ENCODE data around the gene SLC29A4.
"Not testable (repeated sequence)": the region's sequence is repeated elsewhere in the genome, so short reads cannot be mapped to it uniquely, and the experiment has no call there.

Gene SLC29A4

DNA sequence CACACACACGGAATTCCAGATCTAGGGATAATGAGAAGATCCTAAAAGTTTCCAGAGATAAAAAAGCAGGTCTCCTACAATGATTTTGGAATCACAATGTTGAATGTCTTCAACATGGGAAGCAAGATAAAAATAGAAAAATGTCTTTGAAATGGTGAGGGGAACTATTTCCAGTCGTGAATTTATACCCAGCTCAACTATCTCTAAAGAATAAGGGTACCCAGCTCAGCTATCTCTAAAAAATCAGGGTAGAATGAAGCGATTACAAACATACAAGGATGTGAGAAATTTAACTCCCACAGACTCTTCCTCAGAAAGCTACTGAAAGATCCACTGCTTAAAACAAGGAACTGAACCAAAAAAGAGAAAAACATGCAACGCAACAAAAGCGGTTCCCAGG is 35.9 kb downstream of the SLC29A4 start:
- H3K36me3 Mint-ChIP-seq (ENCODE audit: low read depth) = peaks cover 78% of the 10 kb centered on the region
- H3K9me3 Mint-ChIP-seq = peaks cover 14% of the 10 kb centered on the region
- DNase-seq; H3K4me3 Mint-ChIP-seq; H3K27ac Mint-ChIP-seq; H3K4me1 Mint-ChIP-seq (ENCODE audit: low read depth); H3K27me3 Mint-ChIP-seq: not testable (repeated sequence)

- peaks cover 78% of the 10 kb centered on the region for H3K36me3 Mint-ChIP-seq (ENCODE audit: low read depth)
- no peak overlapping the region for H3K27ac Mint-ChIP-seq
Measured at GRCh38 chr7:5320391-5320790, 37.6 kb downstream of the SLC29A4 start.

GRCh38 chr7:5320802-5321396 is 38.2 kb downstream of the SLC29A4 start:
- Mint-ChIP-seq H3K36me3 (ENCODE audit: low read depth) (peaks cover 76% of the 10 kb centered on the region), H3K9me3 (peaks cover 14% of the 10 kb centered on the region), H3K27ac (no peak overlapping the region), H3K27me3 (no peaks in the 10 kb centered on the region), H3K4me3 (no peak overlapping the region), H3K4me1 (ENCODE audit: low read depth) (no peaks in the 10 kb centered on the region)
- DNase-seq = no peak

More at GRCh38 chr7:5320391-5320790, 37.6 kb downstream of the SLC29A4 start:
- H3K4me1 Mint-ChIP-seq (ENCODE audit: low read depth) = no peaks in the 10 kb centered on the region
- DNase-seq = no peak
- no peaks in the 10 kb centered on the region for H3K27me3 Mint-ChIP-seq
- peaks cover 14% of the 10 kb centered on the region for H3K9me3 Mint-ChIP-seq
- H3K4me3 Mint-ChIP-seq = no peak overlapping the region

DNA sequence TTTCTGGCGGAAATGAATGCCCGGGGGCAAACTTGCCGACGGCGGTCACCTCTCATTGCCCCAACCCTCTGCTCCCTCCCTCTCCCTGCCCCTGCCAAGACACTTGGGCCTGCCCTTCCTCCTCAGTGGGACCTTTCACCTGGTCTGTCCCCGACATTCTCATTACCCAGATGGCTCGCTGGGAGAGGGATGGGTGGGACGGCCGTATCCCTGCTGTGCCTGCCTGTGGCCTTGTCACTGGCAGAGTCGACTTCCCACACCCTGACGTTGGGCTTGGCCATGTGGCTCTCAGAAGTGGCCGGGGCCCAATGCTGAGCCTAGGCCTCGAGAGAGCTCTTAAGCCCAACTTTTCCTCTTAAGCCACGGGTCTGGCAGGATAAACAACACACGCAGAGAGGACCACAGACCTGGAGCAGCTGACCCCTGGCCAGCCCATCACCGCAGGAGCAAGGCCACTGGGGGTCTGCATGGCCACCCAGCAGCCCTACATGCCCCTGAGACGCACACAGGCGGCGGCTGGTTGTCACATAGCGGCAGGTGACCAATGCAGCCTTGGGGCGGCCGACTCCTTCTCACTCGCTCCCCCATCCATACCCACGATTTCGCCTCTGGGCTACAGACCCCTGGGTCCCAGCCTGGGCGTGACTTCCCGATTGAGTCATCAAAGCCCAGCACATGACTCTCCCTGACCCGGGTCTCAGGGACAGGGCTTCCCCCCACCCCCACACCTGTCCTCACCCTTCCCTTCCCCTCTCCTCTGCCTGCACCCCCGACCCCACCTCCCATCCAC is 40.1 kb downstream of the SLC29A4 start:
- Mint-ChIP-seq H3K36me3 (ENCODE audit: low read depth) (peaks cover 82% of the 10 kb centered on the region), H3K4me1 (ENCODE audit: low read depth) (no peaks in the 10 kb centered on the region)

GRCh38 chr7:5323800-5324781 is 41.3 kb downstream of the SLC29A4 start:
- H3K36me3 Mint-ChIP-seq (ENCODE audit: low read depth) = peaks cover 71% of the 10 kb centered on the region
- not testable (repeated sequence) for H3K27me3 Mint-ChIP-seq; H3K9me3 Mint-ChIP-seq; H3K4me1 Mint-ChIP-seq (ENCODE audit: low read depth); H3K27ac Mint-ChIP-seq; H3K4me3 Mint-ChIP-seq; DNase-seq

More for the DNA sequence above, 40.1 kb downstream of the SLC29A4 start:
- Mint-ChIP-seq H3K4me3 (no peak overlapping the region), H3K27ac (no peak overlapping the region), H3K27me3 (no peaks in the 10 kb centered on the region), H3K9me3 (peaks cover 14% of the 10 kb centered on the region)
- DNase-seq = no peak

- no peak for DNase-seq
Measured at GRCh38 chr7:5324961-5325360, 42.2 kb downstream of the SLC29A4 start.

DNA sequence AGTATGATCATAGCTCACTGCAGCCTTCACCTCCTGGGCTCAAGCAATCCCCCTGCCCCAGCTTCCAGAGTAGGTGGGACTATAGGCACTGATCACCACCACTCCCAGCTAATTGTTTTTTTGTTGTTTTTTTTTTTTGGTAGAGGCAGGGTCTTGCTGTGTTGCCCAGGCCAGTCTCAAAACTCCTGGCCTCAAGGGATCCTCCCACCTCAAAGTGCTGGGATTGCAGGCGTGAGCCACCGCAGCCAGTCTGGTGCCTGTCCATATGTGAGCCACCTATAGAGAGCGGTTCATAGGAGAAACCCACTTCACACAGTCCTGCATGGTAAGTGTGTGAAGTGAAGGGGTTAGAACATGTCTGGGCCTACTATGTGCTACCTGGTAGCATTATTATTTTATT is 47.5 kb downstream of the SLC29A4 start:
- no peak for DNase-seq
- no peaks in the 10 kb centered on the region for H3K9me3 Mint-ChIP-seq
- no peak overlapping the region for H3K27ac Mint-ChIP-seq
- H3K4me1 Mint-ChIP-seq (ENCODE audit: low read depth) = peaks cover 17% of the 10 kb centered on the region
- peaks cover 63% of the 10 kb centered on the region for H3K36me3 Mint-ChIP-seq (ENCODE audit: low read depth)
- no peaks in the 10 kb centered on the region for H3K27me3 Mint-ChIP-seq
- H3K4me3 Mint-ChIP-seq = no peak overlapping the region

More at GRCh38 chr7:5324961-5325360, 42.2 kb downstream of the SLC29A4 start:
- H3K27ac Mint-ChIP-seq = no peak overlapping the region
- H3K4me3 Mint-ChIP-seq = no peak overlapping the region
- peaks cover 68% of the 10 kb centered on the region for H3K36me3 Mint-ChIP-seq (ENCODE audit: low read depth)
- no peaks in the 10 kb centered on the region for H3K9me3 Mint-ChIP-seq
- no peaks in the 10 kb centered on the region for H3K4me1 Mint-ChIP-seq (ENCODE audit: low read depth)
- no peaks in the 10 kb centered on the region for H3K27me3 Mint-ChIP-seq

DNA sequence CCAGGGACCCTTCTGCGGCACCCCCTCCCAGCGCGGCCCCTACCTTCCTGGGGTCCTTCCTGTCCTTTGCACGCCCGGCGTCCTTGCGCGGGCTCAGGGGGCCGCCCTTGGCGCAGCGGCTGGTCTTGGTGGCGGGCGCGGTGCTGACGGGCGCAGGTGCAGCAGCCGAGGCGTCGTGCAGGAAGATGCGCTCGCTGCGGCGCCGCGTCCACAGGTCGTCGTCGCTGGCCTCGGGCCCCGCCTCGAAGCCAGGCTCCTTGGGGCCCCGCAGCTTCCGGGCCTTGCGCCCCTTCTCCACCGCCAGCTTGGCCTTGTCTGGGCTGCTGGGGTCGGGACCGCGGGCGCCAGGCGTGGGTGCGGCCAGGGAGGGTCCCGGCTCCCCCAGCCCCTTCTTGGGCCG is 49.8 kb downstream of the SLC29A4 start:
- Mint-ChIP-seq H3K27me3 (no peaks in the 10 kb centered on the region), H3K36me3 (ENCODE audit: low read depth) (peaks cover 66% of the 10 kb centered on the region), H3K4me1 (ENCODE audit: low read depth) (peaks cover 17% of the 10 kb centered on the region), H3K27ac (no peak overlapping the region), H3K4me3 (no peak overlapping the region), H3K9me3 (peaks cover 9% of the 10 kb centered on the region)
- no peak for DNase-seq

- Mint-ChIP-seq H3K36me3 (ENCODE audit: low read depth) (peaks cover 72% of the 10 kb centered on the region), H3K4me1 (ENCODE audit: low read depth) (peaks cover 17% of the 10 kb centered on the region), H3K27me3 (no peaks in the 10 kb centered on the region), H3K9me3 (peaks cover 13% of the 10 kb centered on the region), H3K27ac (no peak overlapping the region), H3K4me3 (no peak overlapping the region)
- no peak for DNase-seq
Measured at GRCh38 chr7:5333121-5334045, 50.6 kb downstream of the SLC29A4 start.

DNA sequence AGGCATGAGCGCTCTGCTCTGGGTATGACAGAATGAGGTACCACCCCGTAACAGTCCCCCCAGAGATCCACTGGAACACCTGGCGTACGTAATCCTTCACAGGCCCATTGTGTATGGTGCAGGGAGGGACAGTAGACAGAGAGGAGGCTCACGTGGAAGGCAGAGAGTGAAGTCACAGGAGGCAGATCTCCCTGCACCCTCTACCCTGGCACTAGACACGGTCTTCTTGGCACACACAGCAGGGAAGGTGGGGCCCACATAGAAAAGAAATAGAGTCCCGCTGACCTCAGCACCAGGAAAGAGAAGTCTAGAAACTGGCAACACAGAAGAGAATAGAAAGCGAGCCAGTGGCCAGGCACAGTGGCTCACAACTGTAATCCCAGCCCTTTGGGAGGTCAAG is 51.9 kb downstream of the SLC29A4 start:
- Mint-ChIP-seq H3K4me1 (ENCODE audit: low read depth) (peaks cover 17% of the 10 kb centered on the region), H3K9me3 (peaks cover 13% of the 10 kb centered on the region), H3K27ac (no peak overlapping the region), H3K27me3 (no peaks in the 10 kb centered on the region), H3K36me3 (ENCODE audit: low read depth) (peaks cover 80% of the 10 kb centered on the region), H3K4me3 (no peak overlapping the region)
- no peak for DNase-seq

DNA sequence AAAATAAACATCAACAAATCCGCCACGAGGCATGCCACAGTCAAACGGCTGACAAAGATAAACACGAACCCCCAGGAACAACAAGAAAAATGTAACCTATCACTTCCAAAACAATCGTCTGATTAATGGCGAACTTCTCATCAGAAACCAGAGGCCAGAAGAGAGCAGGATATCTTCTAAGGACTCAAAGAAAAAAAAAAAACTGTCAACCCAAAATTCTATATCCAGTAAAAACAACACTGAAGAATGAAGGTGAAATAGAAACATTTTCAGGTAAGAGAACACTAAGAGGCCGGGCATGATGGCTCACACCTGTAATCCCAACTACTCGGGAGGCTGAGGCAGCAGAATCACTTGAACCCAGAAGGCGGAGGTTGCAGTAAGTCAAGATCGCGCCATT is 54.3 kb downstream of the SLC29A4 start:
- Mint-ChIP-seq H3K27ac (no peak overlapping the region), H3K4me1 (ENCODE audit: low read depth) (peaks cover 11% of the 10 kb centered on the region), H3K27me3 (no peaks in the 10 kb centered on the region), H3K4me3 (no peak overlapping the region), H3K9me3 (peaks cover 13% of the 10 kb centered on the region), H3K36me3 (ENCODE audit: low read depth) (peaks cover 87% of the 10 kb centered on the region)
- no peak for DNase-seq

- no peak overlapping the region for H3K4me3 Mint-ChIP-seq
- no peak overlapping the region for H3K27ac Mint-ChIP-seq
- no peak for DNase-seq
- H3K36me3 Mint-ChIP-seq (ENCODE audit: low read depth) = peaks cover 95% of the 10 kb centered on the region
- peaks cover 6% of the 10 kb centered on the region for H3K4me1 Mint-ChIP-seq (ENCODE audit: low read depth)
- no peaks in the 10 kb centered on the region for H3K27me3 Mint-ChIP-seq
- peaks cover 20% of the 10 kb centered on the region for H3K9me3 Mint-ChIP-seq
Measured at GRCh38 chr7:5339955-5340354, 57.2 kb downstream of the SLC29A4 start.

DNA sequence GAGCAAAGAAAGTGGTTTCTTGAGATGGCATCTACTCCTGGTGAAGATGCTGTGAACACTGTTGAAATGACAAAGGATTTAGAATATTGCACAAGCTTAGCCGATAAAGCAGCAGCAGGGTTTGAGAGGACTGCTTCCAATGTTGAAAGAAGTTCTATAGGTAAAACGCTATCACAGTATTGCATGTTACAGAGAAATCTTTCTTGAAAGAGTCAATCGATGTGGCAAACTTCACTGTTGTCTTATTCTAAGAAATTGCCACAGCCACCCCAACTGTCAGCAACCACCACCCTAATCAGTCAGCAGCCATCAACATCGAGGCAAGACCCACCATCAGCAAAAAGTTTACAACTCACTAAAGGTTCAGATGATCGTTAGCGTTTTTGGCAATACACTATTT is 59.9 kb downstream of the SLC29A4 start:
- Mint-ChIP-seq H3K27ac (no peak overlapping the region), H3K27me3 (no peaks in the 10 kb centered on the region), H3K36me3 (ENCODE audit: low read depth) (peaks cover 89% of the 10 kb centered on the region), H3K9me3 (peaks cover 10% of the 10 kb centered on the region), H3K4me3 (no peak overlapping the region), H3K4me1 (ENCODE audit: low read depth) (peaks cover 6% of the 10 kb centered on the region)
- no peak for DNase-seq

- H3K27me3 Mint-ChIP-seq = no peaks in the 10 kb centered on the region
- H3K9me3 Mint-ChIP-seq = peaks cover 7% of the 10 kb centered on the region
- no peak overlapping the region for H3K27ac Mint-ChIP-seq
- peaks cover 82% of the 10 kb centered on the region for H3K36me3 Mint-ChIP-seq (ENCODE audit: low read depth)
- peaks cover 6% of the 10 kb centered on the region for H3K4me1 Mint-ChIP-seq (ENCODE audit: low read depth)
- no peak for DNase-seq
- no peak overlapping the region for H3K4me3 Mint-ChIP-seq
Measured at GRCh38 chr7:5343884-5344283, 61.1 kb downstream of the SLC29A4 start.
